DND-41 (cell line): ENCODE data around the gene LRRC74B.
"Not testable (repeated sequence)": the region's sequence is repeated elsewhere in the genome, so short reads cannot be mapped to it uniquely, and the experiment has no call there.

Experiments
- EZH2 ChIP-seq: IDR thresholded peaks from 3 replicates; pipeline ENCODE4 v1.6.1; 2012; ENCODE audit warnings: borderline replicate concordance, low read depth, mild to moderate bottlenecking, moderate library complexity, low read length, inconsistent platforms; ENCODE audit not compliant: severe bottlenecking
- TF ChIP-seq, protein P1 (sequence below): IDR thresholded peaks from 2 replicates; pipeline ENCODE4 v1.5.1; 2012; ENCODE audit warnings: borderline replicate concordance, low read length, moderate library complexity, mild to moderate bottlenecking; ENCODE audit not compliant: poor library complexity, severe bottlenecking; ENCODE audit errors: extremely low read depth

- not testable (repeated sequence) for TF ChIP-seq EZH2
- TF ChIP-seq, protein P1, sequence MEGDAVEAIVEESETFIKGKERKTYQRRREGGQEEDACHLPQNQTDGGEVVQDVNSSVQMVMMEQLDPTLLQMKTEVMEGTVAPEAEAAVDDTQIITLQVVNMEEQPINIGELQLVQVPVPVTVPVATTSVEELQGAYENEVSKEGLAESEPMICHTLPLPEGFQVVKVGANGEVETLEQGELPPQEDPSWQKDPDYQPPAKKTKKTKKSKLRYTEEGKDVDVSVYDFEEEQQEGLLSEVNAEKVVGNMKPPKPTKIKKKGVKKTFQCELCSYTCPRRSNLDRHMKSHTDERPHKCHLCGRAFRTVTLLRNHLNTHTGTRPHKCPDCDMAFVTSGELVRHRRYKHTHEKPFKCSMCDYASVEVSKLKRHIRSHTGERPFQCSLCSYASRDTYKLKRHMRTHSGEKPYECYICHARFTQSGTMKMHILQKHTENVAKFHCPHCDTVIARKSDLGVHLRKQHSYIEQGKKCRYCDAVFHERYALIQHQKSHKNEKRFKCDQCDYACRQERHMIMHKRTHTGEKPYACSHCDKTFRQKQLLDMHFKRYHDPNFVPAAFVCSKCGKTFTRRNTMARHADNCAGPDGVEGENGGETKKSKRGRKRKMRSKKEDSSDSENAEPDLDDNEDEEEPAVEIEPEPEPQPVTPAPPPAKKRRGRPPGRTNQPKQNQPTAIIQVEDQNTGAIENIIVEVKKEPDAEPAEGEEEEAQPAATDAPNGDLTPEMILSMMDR: not testable (repeated sequence)
Measured at GRCh38 chr22:21064425-21064824, 18.7 kb downstream of the LRRC74B start.
